SK-N-SH treated with all-trans-retinoic acid at 6 μM for 48 hours (cell line): ENCODE measurements around the gene CATSPERD.

Experiments used
- ATAC-seq: fragments of 200-7000 bp; cut with Tn5 transposase; 3 replicates; pipeline ENCODE4 v1.9.1; 2020; ENCODE audit warnings: mild to moderate bottlenecking, moderate library complexity
- CSDC2 ChIP-seq: fragments of 250-450 bp; sonication (Bioruptor Pico); IDR thresholded peaks from 2 replicates; pipeline ENCODE4 v1.5.0; 2020; ENCODE audit warnings: mild to moderate bottlenecking, moderate library complexity
- ESRRG ChIP-seq: fragments of 250-450 bp; sonication (Bioruptor Pico); IDR thresholded peaks from 2 replicates; pipeline ENCODE4 v1.6.1; 2021; ENCODE audit warnings: mild to moderate bottlenecking
- GLIS3 ChIP-seq: fragments of 250-450 bp; sonication (Bioruptor Pico); IDR thresholded peaks from 2 replicates; pipeline ENCODE4 v1.5.0; 2020; ENCODE audit warnings: mild to moderate bottlenecking, moderate library complexity
- ISL1 ChIP-seq: fragments of 250-450 bp; sonication (Bioruptor Pico); IDR thresholded peaks from 2 replicates; pipeline ENCODE4 v2.1.2; 2022; ENCODE audit warnings: mild to moderate bottlenecking, moderate library complexity
- OSR1 ChIP-seq: fragments of 250-450 bp; sonication (Bioruptor Pico); IDR thresholded peaks from 2 replicates; pipeline ENCODE4 v1.8.0; 2022; ENCODE audit warnings: moderate library complexity, mild to moderate bottlenecking, inconsistent platforms
- PPARA ChIP-seq: fragments of 250-450 bp; sonication (Bioruptor Pico); IDR thresholded peaks from 2 replicates; pipeline ENCODE4 v1.5.0; 2020; ENCODE audit warnings: mild to moderate bottlenecking, borderline replicate concordance
- RARB ChIP-seq: fragments of 250-450 bp; sonication (Bioruptor Pico); IDR thresholded peaks from 2 replicates; pipeline ENCODE4 v1.8.0; 2021; ENCODE audit warnings: mild to moderate bottlenecking, moderate library complexity
- SNAI2 ChIP-seq: fragments of 250-450 bp; sonication (Bioruptor Pico); IDR thresholded peaks from 2 replicates; pipeline ENCODE4 v1.5.0; 2020; ENCODE audit warnings: mild to moderate bottlenecking, moderate library complexity
- TCF4 ChIP-seq: fragments of 250-450 bp; sonication (Bioruptor Pico); IDR thresholded peaks from 2 replicates; pipeline ENCODE4 v1.8.0; 2021; ENCODE audit warnings: mild to moderate bottlenecking, moderate library complexity, borderline replicate concordance
- TOX ChIP-seq: fragments of 250-450 bp; sonication (Bioruptor Pico); IDR thresholded peaks from 2 replicates; pipeline ENCODE4 v1.8.0; 2021; ENCODE audit warnings: mild to moderate bottlenecking, moderate library complexity, borderline replicate concordance
- ZC3H10 ChIP-seq: fragments of 250-450 bp; sonication (Bioruptor Pico); IDR thresholded peaks from 2 replicates; pipeline ENCODE4 v1.5.1; 2021; ENCODE audit warnings: mild to moderate bottlenecking, moderate library complexity
- ZFP30 ChIP-seq: fragments of 450-650 bp; formaldehyde crosslinking; IDR thresholded peaks from 2 replicates; pipeline ENCODE4 v1.5.0; 2022; ENCODE audit warnings: mild to moderate bottlenecking, moderate library complexity
- ZNF70 ChIP-seq: fragments of 450-650 bp; formaldehyde crosslinking; IDR thresholded peaks from 2 replicates; pipeline ENCODE4 v1.5.0; 2020; ENCODE audit warnings: mild to moderate bottlenecking, moderate library complexity
- TF ChIP-seq, protein P1 (sequence below): fragments of 250-450 bp; sonication (Bioruptor Pico); IDR thresholded peaks from 2 replicates; pipeline ENCODE4 v1.8.0; 2021; ENCODE audit warnings: low read depth, mild to moderate bottlenecking, moderate library complexity, borderline replicate concordance
- TF ChIP-seq, protein P2 (sequence below): fragments of 250-450 bp; sonication (Bioruptor Pico); IDR thresholded peaks from 2 replicates; pipeline ENCODE4 v1.5.1; 2020; ENCODE audit warnings: low read depth, mild to moderate bottlenecking, moderate library complexity
- TF ChIP-seq, protein P3 (sequence below): fragments of 250-450 bp; sonication (Bioruptor Pico); IDR thresholded peaks from 2 replicates; pipeline ENCODE4 v1.8.0; 2020; ENCODE audit warnings: mild to moderate bottlenecking, moderate library complexity, borderline replicate concordance
- TF ChIP-seq, protein P4 (sequence below): fragments of 250-450 bp; sonication (Bioruptor Pico); IDR thresholded peaks from 2 replicates; pipeline ENCODE4 v1.5.0; 2020; ENCODE audit warnings: mild to moderate bottlenecking, moderate library complexity

CATSPERD gene

DNA sequence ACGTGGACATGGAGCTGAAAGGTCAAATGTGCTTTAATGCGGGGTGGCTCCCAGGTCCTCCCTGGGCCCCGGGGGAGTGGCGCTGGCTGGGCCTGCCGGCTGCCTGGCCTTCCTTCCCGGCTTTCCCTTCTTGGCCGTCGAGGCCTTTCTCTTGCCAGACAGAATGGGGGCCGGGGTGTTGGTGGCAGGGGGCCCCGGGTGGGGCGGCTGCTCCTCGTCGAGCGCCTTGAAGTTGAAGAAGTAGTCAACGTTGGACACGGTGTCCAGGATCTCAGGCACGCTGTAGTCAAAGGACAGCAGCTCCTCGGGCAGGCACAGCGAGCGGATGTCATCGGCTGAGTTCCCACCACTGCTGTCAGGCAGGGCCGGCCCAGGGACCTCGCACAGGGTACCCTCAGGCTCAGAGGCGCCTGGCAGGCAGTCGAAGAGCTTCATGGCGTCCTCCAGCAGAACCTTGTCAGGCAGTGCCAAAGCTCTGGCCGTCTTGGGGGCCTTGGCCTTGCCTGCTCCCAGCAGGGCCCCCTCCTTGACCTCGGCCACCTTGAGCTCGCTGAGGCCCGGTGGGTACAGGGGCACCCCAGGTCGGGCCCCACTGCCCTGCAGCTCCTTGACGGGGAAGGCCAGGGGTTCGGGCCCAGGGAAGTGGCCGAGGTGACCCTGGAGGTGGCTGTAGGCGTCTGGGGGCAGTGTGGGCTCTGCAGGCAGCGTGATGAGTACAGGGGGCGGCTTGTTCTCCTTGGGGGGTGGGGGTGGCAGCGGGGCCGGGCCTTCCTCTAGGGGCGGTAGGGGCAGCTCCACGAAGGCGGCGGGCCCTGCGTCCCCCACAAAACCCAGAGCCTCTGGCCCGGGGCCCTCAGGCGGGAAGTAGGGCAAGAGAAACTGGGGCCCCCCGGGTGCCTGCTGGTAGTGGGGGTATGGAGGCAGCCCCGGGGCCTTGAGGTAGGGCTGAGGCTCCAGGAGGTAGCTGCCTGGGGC, 62.8 kb downstream of the CATSPERD start (continued):
- TF ChIP-seq, protein P1, sequence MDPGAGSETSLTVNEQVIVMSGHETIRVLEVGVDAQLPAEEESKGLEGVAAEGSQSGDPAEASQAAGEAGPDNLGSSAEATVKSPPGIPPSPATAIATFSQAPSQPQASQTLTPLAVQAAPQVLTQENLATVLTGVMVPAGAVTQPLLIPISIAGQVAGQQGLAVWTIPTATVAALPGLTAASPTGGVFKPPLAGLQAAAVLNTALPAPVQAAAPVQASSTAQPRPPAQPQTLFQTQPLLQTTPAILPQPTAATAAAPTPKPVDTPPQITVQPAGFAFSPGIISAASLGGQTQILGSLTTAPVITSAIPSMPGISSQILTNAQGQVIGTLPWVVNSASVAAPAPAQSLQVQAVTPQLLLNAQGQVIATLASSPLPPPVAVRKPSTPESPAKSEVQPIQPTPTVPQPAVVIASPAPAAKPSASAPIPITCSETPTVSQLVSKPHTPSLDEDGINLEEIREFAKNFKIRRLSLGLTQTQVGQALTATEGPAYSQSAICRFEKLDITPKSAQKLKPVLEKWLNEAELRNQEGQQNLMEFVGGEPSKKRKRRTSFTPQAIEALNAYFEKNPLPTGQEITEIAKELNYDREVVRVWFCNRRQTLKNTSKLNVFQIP = no peak

DNA sequence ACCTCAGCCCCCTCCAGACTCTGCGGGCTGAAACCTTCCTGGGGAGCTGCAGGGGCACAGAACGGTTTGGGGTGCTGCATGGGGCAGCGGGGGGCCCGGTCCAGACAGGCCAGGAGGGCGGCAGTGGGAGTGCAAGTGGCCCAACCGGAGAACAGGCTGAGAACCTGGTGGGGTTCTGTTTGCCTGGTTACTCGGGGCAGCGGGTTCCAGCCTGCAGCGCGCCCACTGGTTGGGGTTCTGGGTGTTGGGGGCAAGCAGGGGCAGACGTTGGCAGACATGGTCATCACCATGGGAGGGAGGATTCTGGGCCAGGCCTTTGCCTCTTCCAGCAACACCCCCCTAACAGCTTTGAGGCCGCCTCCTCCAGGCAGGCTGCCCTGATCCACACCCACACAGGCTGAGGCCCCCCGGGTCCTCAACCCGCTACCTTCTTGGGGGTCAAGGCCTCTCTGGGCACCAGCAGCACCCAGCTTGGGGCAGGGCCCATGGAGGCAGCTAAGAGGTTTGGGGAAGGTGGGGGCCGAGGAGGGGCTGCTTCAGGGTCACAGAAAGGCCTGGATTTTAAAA, 64.2 kb downstream of the CATSPERD start, which contains the start of gene PRR22:
Gene PRR22, minus strand, starts transcription at position 166 of the 567 bp plus-strand sequence. Its CDS starts 86 bp downstream, at position 80.
- TF ChIP-seq ISL1 (no peak), GLIS3 (CRISPR knock-in tag) (no peak), ESRRG (no peak), TOX (no peak), TCF4 (CRISPR knock-in tag) (no peak)
- TF ChIP-seq, protein P1 = no peak
- TF ChIP-seq, protein P2, sequence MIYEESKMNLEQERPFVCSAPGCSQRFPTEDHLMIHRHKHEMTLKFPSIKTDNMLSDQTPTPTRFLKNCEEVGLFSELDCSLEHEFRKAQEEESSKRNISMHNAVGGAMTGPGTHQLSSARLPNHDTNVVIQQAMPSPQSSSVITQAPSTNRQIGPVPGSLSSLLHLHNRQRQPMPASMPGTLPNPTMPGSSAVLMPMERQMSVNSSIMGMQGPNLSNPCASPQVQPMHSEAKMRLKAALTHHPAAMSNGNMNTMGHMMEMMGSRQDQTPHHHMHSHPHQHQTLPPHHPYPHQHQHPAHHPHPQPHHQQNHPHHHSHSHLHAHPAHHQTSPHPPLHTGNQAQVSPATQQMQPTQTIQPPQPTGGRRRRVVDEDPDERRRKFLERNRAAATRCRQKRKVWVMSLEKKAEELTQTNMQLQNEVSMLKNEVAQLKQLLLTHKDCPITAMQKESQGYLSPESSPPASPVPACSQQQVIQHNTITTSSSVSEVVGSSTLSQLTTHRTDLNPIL (CRISPR knock-in tag) = no peak
- TF ChIP-seq, protein P3, sequence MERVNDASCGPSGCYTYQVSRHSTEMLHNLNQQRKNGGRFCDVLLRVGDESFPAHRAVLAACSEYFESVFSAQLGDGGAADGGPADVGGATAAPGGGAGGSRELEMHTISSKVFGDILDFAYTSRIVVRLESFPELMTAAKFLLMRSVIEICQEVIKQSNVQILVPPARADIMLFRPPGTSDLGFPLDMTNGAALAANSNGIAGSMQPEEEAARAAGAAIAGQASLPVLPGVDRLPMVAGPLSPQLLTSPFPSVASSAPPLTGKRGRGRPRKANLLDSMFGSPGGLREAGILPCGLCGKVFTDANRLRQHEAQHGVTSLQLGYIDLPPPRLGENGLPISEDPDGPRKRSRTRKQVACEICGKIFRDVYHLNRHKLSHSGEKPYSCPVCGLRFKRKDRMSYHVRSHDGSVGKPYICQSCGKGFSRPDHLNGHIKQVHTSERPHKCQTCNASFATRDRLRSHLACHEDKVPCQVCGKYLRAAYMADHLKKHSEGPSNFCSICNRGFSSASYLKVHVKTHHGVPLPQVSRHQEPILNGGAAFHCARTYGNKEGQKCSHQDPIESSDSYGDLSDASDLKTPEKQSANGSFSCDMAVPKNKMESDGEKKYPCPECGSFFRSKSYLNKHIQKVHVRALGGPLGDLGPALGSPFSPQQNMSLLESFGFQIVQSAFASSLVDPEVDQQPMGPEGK = no peak
- ATAC-seq = no peak

DNA sequence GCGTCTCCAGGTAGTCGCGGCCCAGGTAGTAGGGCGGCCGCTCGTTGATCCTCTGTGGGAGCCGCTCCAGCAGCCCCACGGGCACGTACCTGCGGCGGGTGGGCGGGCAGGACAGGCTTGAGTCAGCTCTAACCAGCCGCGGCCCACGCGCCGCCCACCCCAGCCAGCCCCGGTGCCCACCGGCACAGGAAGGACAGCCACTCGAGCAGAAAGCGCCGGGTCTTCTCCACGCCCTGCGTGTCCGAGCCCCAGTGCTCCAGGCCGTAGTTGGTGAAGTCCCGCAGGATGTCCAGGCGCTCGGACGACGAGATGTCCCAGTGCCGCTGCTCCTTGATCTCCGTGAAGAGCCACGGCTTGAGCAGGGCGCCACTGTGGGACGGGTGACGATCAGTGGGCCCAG, 65.0 kb downstream of the CATSPERD start:
- ATAC-seq = no peak
- no peak for TF ChIP-seq ESRRG

DNA sequence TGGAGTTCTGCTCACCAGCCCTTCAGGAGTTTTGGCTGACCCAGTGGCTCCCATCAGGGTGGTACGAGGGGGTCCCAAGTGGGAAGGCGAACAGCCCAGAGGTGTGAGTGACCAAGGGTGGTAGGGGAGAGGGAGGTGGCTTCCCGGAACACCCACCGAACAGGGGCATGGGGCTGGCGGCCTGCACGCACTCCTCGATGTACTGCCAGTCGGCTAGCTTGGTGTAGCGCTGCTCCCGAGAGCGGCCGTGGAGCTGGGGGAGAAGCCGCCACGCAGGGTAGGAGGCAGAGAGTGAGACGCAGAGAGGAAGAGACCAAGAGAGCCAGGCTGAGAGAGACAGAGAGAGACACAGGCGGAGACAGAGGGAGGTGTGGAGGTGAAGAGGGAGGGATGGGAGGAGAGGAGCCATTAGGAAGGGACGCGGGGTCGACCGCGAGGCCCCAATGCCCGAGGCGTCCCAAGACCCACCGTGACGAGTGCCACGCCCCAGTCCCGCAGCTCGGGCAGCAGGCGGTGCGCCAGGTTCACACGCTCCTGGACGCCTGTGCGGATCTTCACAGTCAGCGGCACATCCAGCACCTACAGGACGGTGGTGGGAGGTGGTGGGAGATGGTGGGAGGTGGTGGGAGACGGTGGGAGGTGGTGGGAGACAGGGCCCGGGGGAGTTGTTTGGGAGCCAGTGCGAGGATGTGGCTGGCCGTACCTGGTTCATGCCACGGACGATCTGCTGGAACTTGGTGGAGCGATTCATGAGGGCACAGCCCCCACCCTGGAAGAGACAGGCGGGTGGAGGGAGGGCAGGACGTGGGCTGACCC, 66.4 kb downstream of the CATSPERD start:
- TF ChIP-seq ZFP30 (CRISPR knock-in tag) (no peak), ZNF70 (CRISPR knock-in tag) (no peak), OSR1 (CRISPR knock-in tag) (no peak), CSDC2 (CRISPR knock-in tag) (no peak), GLIS3 (CRISPR knock-in tag) (no peak), TCF4 (CRISPR knock-in tag) (no peak)
- TF ChIP-seq, protein P1 = no peak
- ATAC-seq = no peak

DNA sequence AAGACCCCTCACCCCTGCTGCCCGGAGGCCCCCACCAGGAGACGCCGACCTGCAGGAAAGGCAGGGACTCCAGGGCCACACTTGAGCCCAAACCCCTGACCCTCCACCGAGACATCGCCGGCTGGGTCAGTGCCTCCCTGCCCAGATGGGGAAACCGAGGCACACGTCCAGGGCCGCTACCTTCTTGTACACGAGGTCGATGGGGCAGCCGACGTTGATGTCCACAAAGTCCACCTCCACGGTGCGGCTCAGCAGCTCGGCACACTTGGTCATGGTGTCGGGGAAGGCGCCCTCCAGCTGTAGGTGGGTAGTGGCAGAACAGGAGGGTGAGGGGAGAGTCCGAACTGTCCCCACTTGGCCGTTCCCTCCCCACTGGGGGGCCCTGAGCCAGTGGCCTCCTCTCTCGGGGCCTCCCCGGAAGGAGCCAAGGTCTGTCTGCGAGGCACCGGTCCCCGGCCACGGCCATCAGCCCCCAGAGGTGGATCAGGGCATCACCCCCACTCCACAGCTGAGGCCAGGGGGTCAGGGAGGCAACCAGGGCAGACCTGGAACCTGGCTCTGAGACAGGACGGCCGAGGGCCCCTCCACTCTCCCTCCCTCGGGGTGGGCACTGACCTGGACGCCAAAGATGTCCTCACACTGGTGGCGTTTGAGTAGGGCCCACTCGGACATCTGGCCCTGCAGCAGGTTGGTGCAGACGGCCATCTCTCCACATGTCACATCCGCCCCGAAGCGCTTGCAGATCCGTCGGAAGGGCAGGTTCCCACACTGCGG, 67.2 kb downstream of the CATSPERD start:
- no peak for ATAC-seq
- TF ChIP-seq, protein P1 = no peak
- TF ChIP-seq, protein P4, sequence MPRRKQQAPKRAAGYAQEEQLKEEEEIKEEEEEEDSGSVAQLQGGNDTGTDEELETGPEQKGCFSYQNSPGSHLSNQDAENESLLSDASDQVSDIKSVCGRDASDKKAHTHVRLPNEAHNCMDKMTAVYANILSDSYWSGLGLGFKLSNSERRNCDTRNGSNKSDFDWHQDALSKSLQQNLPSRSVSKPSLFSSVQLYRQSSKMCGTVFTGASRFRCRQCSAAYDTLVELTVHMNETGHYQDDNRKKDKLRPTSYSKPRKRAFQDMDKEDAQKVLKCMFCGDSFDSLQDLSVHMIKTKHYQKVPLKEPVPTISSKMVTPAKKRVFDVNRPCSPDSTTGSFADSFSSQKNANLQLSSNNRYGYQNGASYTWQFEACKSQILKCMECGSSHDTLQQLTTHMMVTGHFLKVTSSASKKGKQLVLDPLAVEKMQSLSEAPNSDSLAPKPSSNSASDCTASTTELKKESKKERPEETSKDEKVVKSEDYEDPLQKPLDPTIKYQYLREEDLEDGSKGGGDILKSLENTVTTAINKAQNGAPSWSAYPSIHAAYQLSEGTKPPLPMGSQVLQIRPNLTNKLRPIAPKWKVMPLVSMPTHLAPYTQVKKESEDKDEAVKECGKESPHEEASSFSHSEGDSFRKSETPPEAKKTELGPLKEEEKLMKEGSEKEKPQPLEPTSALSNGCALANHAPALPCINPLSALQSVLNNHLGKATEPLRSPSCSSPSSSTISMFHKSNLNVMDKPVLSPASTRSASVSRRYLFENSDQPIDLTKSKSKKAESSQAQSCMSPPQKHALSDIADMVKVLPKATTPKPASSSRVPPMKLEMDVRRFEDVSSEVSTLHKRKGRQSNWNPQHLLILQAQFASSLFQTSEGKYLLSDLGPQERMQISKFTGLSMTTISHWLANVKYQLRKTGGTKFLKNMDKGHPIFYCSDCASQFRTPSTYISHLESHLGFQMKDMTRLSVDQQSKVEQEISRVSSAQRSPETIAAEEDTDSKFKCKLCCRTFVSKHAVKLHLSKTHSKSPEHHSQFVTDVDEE (CRISPR knock-in tag) = no peak
- TF ChIP-seq PPARA (CRISPR knock-in tag) (no peak), ZC3H10 (CRISPR knock-in tag) (no peak), ESRRG (no peak), ZNF70 (CRISPR knock-in tag) (no peak), RARB (CRISPR knock-in tag) (no peak), SNAI2 (no peak)
